Prostate gland (tissue), 2 donors: ENCODE measurements around the gene MLIP.

Experiments used
- POLR2A ChIP-seq: fragments of 450-650 bp; IDR thresholded peaks from one replicate; pipeline ENCODE4 v1.6.1; 2016; ENCODE audit warnings: antibody characterized with exemption, mild to moderate bottlenecking
- TF ChIP-seq, protein P1 (sequence below), 4 experiments: fragments of 200-600 bp in 2 of 4; fragments of 450-650 bp in 2 of 4; sonication (generic) in 2 of 4; IDR thresholded peaks; 1 replicate in 3 of 4; 2 replicates in 1 of 4; pipeline ENCODE4 v1.5.1; 2016 to 2019; ENCODE audit warnings: antibody characterized with exemption in 4 of 4, mild to moderate bottlenecking in 2 of 4, moderate library complexity in 2 of 4

DNA sequence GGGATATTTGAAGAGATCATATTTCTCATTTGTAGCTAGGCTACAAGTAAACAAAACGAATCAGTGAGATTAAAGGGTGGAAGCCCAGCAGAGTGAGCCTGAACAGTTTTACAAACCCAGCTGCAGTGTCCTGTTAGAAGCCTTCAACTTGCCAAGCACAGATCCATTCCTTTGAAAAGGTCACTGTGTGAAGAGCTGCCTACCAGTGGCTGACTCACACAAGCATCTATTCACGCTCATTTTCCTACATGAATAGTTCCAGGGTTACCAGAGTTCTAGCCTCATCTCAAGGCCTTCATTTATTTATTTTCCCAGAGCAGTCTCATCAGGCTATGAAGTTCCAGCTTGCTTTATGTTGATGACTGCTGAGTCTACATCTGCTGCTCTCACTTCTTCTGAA is 25.7 kb upstream of the MLIP start:
- TF ChIP-seq, protein P1, sequence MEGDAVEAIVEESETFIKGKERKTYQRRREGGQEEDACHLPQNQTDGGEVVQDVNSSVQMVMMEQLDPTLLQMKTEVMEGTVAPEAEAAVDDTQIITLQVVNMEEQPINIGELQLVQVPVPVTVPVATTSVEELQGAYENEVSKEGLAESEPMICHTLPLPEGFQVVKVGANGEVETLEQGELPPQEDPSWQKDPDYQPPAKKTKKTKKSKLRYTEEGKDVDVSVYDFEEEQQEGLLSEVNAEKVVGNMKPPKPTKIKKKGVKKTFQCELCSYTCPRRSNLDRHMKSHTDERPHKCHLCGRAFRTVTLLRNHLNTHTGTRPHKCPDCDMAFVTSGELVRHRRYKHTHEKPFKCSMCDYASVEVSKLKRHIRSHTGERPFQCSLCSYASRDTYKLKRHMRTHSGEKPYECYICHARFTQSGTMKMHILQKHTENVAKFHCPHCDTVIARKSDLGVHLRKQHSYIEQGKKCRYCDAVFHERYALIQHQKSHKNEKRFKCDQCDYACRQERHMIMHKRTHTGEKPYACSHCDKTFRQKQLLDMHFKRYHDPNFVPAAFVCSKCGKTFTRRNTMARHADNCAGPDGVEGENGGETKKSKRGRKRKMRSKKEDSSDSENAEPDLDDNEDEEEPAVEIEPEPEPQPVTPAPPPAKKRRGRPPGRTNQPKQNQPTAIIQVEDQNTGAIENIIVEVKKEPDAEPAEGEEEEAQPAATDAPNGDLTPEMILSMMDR (IDR thresholded peaks at IDR 0.05): no peak
- no peak for TF ChIP-seq POLR2A
